Measurements from ENCODE around the gene TSHR. TPM values are rescaled to one million over a fixed set of nuclear protein-coding genes. Genes with fewer than 3 reads are reported as not detected.
"Not testable (repeated sequence)": the region's sequence is repeated elsewhere in the genome, so short reads cannot be mapped to it uniquely, and the experiment has no call there.

Gene TSHR
- total RNA-seq, 1 donor from 2014 or later = not detected

DNA sequence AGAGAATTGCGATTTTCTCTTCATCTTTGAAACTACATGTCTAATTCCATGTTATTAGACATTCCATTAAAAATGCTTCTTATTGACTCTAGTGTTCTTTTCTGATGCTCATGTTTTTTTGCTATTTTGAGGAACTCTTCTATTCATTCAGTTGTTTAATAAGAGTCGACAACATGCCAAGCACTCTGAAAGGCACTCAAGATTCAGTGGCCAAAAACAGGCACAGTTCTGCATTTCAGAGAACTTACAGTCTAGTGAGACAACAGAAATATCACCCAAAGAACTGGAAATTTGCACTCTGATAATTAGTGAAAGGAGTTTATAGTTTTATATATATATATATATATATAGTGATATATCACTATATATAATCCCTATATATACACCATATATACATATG, 111.7 kb downstream of the TSHR start:
- no peak for DNase-seq (ENCODE audit: low read depth)

DNA sequence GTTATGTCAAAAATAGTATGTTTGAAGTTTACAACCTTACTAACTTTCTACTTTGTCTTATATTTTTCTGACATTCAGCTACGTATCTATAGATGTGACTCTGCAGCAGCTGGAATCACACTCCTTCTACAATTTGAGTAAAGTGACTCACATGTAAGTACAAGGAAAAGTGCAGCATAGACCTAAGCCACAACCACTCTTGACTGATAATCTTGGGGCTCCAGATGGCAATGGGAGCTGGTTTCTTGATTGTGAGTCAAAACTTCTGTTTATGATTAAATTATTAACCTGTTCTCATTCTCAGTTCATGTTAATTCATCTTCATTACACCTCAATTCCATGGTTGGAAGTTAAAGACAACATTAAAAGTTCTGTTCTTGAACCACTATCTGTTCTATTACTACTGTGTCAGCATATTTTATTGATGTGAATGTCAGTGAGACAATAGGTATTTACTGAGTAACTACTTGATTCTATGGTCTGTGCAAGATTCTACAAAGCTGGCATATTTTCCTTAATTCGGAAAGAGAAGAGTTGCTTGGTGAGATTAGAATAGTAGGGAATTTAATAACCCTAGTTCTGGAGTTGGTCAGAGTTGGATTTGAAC, 112.9 kb downstream of the TSHR start:
- DNase-seq (ENCODE audit: low read depth) = no peak

DNA sequence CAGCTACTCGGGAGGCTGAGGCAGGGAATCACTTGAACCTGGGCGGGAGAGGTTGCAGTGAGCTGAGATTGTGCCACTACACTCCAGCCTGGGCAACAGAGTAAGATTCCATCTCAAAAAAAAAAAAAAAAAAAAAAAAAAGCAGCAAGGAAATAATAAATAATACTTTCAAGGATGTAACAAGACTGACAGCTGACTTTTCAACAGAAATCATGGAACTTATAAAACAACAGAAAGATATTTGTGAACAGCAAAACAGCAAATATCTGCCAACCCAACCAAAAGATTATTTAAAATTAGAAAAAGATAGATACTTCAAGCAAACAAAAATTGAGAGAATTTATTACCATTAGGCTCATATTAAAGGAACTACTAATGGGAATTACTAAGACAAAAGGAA, 115.1 kb downstream of the TSHR start:
- no peak for DNase-seq (ENCODE audit: low read depth)

DNA sequence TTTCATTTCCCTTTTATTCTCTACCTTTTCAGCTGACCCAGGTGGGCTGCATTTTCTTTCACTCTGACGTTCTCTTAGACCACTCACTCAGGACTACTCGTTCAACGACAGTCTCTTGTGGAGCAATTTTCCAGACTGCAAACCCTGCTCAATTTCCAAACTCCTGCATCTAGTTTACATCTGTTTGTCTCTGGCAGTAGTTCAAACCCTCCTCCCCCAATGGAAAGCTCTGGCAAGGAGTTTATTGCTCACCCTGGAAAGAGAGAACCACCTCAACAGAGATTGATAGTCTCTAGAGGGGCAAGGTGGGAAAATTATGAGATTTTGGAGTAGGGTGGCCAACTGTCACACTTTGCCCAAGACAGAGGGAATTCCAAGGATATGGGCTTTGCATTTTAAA, 130.2 kb downstream of the TSHR start:
- DNase-seq (ENCODE audit: low read depth) = peak; percentile 6

DNA sequence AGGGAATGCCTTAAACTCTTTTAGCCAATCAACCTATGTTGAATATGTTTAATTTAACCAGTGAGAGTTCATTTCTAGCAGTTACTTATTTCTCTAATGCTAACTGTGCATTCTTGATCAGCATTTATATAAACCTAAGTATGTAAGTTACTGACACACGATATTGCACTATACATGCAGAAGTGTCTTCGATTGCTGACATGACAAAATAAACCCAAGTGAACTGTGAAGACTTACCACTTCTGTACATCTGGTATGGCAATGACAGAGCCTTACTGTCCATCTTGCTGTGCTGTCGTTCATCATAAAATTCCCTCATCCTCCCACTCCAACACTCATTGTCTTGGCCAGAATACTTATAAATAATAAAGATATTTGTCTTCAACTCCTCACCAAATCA, 131.8 kb downstream of the TSHR start:
- DNase-seq (ENCODE audit: low read depth) = no peak

DNA sequence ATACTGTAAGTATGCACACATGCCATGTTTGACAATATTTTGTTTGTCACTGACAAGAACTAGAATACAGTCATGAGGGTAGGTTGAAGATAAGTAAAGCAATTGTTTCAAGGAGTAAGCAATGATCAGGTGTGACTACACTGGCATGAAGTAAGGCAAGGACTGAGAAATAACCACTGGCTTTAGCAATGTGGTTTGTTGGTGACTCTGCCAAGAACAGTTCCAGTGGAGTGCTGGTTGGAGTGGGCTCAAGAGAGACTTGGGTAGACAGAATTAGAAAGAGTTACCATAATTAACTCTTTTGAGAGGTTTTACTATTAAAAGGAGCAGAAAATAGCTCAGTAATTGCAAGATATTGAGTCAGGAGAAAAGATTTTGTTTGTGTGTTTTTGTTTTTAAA, 135.7 kb downstream of the TSHR start:
- no peak for DNase-seq (ENCODE audit: low read depth)

DNA sequence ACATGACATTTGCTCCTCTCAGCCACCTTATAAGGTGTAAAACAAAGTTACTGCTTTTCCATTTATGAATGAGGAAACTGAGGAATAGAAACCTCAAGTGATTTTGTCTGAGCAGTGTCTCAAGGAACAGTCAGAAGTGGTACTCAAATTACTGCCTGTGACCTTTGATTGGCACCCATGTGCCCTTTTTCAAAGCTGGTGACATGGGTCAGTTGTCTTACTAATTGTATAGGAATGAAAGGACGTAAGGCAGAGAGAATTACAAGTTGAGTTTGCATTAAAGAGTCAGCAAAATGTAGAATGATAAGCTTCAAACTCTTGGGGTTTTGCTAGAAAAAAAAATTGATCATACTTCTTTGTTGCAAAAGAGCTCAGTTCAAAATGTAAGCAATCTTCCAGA, 136.2 kb downstream of the TSHR start:
- DNase-seq (ENCODE audit: low read depth) = no peak

DNA sequence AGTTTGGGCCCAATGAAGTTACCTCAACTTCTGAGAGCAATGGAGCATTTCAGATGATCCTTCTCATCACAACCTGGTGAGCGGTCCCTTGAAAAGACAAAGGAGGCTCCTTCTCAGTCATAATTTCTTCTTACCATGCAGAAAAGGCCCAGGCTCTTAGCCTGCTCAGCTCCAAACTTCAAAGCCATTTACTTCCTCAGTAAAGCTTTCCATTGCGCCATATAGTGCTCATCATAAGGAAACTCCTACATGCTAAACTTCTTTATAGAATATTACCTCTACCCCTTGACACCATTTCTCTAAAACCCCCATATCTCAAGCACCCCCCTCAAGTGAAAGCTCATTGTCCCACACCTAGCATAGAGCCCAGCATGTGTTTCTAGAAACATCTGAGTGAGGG, 138.2 kb downstream of the TSHR start:
- DNase-seq (ENCODE audit: low read depth) = no peak

DNA sequence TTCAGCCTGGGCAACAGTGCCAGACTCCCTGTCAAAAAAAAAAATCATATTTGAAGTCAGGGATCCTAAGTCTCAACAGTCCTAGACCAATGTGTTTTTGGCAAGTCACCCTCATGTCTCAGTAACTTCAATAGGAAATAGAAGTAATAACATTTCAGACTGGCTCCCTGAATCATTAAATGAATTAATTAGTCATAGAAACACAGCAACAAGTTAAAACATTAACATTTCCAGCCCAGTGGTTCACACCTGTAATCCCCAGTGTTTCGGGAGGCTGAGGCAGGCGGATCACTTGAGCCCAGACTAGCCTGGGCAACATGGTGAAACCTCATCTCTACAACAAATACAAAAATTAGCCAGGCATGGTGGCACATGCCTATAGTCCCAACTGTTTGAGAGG, 140.1 kb downstream of the TSHR start:
- no peak for DNase-seq (ENCODE audit: low read depth)

DNA sequence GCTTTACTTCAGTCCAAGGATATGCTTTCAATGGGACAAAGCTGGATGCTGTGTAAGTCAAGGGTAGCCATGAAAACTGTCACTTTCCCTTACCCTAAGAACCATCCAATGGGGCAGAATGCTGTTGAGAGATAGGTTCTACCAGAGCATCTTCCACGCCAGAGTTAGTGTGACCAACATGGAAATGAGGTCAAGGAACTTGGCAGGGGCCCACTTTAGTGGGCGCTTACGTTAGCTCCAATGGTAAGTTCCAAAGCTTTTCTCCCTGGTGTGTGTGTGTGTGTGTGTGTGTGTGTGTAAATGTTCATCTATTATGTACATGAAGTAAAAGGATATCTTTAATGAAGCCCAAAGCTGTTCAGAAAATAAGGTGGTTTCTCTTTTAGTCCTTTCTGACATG, 141.2 kb downstream of the TSHR start:
- no peak for DNase-seq (ENCODE audit: low read depth)

DNA sequence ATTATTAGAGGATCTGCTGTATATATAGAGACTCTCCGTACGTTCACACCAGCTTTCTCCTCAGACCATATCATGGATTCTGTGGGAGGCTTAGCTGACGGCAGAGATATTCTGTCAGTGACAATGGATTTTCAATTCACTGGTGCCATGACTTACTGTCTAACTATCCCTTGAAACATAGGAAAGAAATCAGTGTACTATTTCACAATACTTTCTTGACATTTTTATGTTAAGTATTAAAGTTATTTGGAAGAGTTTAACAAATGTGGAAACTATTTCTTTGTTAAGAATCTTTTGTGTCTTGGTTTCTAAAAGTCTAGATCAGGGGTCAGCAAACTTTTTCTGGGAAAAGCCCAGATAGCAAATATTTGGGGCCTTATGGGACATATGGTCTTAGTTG, 146.8 kb downstream of the TSHR start:
- DNase-seq (ENCODE audit: low read depth) = no peak

DNA sequence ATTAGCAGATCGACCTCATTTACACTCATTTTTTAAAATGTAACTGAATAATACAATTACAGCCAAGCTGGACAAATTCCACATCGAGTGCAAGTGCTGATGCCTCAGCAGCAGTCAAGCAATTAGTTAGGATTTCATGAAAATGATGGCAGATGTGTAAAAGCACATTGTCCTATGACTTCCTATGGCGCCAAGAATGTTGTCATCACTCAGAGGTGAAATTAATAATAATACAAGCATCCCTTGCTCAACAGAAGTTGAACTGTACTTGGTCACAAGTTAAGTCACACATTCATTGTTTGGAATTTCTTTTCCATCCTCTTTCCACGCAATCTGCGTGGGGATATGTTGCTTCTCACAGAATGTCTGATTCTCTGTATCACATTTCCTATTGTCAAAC, 148.0 kb downstream of the TSHR start:
- no peak for DNase-seq (ENCODE audit: low read depth)

DNA sequence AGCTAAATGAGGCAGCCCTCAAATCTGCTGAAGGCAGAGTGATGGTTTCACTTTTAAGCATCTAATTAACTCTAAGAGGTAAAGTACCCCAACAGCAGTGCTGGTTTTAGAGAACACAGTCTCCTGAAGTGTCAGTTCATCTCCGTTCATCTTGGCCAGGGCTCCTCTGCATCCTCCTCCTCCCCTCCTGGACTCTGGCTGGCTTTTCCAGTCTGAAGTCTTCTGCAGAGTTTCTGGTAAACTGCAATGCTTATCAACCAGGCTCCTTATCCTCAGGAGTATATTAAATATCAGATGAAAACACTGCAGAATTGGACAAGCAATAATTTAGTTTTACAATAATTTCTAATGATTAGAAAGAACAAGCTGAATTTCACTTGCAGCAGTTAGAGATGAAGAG, 150.0 kb downstream of the TSHR start:
- no peak for DNase-seq (ENCODE audit: low read depth)

DNA sequence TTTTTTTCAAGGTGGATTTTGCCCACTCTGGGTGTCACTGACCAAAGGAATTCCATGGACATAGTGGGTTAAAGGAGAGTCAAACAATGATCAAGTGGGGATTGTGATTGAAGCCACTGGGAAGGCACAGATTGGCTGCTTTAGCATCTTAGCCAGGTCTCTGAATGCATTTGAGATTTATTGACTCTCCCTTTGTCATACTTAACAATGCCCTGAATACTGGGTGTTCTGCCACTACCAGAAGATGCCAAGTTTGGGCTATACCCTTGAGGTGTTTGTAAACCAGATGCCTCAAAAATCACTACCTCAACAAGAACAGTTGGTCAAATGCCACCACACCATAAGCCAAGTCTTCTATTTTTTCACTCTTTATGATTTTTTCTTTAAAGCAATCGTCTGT, 150.5 kb downstream of the TSHR start:
- DNase-seq (ENCODE audit: low read depth) = no peak

DNA sequence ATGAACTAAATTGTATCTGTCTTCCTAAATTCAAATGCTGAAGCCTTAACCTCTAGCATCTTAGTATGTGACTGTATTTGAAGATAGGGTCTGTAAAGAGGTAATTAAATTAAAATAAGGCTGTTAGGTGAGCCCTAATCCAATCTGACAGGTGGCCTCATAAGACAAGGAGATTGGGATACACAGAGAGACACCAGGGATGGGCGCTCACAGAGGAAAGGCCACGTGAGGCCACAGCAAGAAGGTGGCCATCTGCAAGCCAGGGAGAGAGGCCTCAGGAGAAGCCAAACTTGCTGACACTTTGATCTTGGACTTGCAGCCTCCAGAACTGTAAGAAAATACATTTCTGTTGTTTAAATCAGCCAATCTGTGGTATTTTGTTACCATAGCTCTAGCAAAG, 154.8 kb downstream of the TSHR start:
- DNase-seq (ENCODE audit: low read depth) = no peak

DNA sequence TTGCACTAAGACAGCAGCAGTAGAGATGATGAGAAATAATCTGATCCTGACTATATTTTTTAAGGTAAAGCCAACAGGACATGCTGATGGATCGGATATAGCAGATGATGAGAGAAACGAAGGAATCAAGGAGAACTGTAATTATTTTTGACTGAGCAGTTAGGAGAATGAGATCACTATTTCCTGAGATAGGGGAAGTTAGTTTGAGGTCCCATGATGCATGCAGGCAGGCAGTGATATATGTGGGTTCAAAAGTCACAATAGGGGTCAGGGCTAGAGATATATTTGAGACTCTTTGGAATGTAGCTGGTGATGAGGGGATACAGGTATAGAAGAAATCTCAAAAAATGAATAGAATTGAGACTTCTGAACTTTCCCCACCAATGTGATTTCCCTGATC, 157.8 kb downstream of the TSHR start:
- DNase-seq (ENCODE audit: low read depth) = no peak

DNA sequence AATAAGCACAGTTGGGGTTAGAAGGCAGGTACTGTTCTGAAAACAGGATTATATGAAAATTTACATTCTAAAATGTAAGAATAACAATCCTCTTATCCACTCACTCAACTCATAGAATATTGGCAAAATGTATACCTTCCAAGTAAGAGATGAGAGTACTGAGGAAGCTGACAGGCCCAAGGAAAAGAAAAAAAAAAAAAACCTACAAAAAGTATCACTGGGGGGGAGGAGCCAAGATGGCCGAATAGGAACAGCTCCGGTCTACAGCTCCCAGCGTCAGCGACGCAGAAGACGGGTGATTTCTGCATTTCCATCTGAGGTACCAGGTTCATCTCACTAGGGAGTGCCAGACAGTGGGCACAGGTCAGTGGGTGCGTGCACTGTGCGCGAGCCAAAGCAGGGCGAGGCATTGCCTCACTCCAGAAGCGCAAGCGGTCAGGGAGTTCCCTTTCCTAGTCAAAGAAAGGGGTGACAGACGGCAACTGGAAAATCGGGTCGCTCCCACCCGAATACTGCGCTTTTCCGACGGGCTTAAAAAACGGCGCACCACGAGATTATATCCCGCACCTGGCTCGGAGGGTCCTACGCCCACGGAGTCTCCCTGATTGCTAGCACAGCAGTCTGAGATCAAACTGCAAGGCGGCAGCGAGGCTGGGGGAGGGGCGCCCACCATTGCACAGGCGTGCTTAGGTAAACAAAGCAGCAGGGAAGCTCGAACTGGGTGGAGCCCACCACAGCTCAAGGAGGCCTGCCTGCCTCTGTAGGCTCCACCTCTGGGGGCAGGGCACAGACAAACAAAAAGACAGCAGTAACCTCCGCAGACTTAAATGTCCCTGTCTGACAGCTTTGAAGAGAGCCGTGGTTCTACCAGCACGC, 158.8 kb downstream of the TSHR start:
- DNase-seq (ENCODE audit: low read depth) = not testable (repeated sequence)

DNA sequence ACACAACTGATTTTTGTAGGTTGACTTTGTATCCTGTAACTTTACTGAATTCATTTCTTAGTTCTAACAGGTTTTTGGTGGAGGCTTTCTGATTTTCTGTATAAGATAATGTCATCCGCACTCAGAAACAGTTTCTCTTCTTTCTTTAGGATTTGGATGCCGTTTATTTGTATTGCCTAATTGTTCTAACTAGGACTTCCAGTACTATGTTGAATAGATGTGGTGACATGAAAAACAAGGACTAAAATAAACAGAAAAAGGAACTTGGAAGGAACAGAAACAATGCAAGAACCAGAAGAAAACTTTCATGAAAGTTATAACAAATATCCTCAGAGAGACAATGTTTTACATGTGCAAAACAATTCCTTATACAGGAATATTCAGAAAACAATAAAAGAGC, 165.1 kb downstream of the TSHR start:
- no peak for DNase-seq (ENCODE audit: low read depth)

DNA sequence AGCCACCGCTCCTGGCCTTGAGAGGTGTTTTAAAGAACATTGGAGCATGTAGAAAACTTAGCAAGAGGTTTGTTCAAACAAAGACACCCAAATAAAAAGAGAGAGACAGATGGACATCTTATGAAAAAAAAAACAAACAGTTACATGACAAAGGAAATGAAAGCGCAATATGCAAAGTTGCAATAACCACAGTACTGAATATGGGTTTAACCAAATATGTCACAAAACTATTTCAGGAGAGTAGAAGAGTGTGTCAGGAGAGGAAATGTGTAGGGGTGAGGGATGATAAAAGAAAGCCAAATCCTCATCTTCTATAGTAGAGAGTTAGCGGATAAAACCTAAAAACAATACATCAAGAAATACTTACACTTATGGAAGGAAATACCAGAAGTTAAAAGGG, 166.9 kb downstream of the TSHR start:
- no peak for DNase-seq (ENCODE audit: low read depth)

DNA sequence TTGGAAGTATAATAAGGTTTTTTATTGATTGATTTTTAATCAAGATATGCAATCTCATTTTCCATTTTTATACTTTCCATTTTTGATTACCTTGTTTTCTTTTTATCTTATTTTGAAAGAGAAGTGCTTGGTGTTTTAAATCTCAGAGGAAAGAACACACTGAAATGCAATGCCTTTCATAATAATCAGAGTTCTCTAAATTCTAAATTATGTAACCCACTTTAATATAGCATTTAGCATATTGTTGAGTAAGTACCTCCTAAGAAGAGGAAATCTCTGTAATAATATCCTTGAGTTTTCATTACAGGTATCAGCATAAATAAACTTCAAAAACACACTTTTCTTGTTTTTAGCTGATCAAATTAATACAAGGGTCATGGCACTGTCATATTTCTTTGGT, 168.4 kb downstream of the TSHR start:
- DNase-seq (ENCODE audit: low read depth) = no peak

DNA sequence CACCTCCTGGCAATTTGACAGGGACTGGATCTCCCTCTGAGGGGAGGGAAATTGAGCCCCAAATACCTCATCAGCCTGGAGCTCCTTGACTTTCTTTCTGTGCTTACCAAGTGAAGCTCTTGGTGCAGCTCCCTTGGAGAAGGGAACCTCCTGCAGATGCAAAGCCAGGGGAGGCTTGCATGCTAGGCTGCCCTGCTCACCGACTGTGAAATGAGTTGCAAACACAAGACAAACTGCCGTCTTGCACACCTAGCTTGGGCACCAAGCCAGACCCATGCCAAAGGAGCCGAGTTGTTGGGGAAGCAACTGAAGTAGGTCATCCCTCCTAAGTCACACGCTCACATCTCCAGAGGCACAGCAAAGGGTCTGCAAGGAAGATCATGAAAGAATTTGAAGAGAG, 170.1 kb downstream of the TSHR start:
- DNase-seq (ENCODE audit: low read depth) = no peak

DNA sequence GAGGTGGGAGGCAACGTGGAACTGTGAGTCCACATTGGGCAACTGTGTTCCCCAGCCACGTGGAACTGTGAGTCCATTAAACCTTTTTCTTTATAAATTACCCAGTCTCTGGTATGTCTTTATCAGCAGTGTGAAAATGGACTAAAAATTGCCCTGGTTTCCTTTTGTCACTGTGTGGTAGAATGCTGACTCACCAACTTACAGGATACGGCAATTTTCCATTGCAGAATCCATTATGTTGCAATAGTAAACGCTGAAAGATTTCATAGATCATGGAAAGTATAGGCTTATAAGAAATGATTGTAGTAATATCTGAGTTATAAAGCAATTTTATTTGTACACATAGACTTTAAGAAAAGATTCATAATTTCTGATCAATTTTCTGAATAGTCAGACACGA, 172.4 kb downstream of the TSHR start:
- DNase-seq (ENCODE audit: low read depth) = peak; percentile 9

DNA sequence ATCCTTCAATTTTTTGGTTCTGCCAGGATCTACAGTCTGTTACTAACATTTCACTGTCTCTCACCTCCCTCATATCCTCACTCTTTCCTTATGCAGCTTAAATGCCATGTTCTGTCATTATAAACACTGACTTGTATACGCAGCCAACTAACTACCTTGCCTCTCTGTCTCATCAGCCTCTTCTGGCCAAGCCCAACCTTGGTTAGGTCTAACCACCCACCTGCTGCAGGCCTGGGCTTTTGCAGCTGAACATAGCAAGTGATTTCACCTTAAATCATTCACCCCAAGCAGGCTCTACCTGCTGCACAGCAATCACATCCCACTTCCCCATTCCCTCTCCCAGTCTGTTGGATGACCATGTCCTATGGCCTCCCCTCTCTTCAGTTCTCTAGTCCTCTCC, 173.8 kb downstream of the TSHR start:
- DNase-seq (ENCODE audit: low read depth) = no peak

Data from myocyte (in vitro differentiated cells).